Activated CD4-positive, alpha-beta T cell treated with anti-CD3 and anti-CD28 coated beads, Interleukin-2, amount 50 U/mL, for 16 hours (primary cell): ENCODE measurements around the gene CPXM2.

Source experiments
- DNase-seq: peaks from one replicate; pipeline ENCODE4 v3.0.0-alpha.2; 2020

Gene CPXM2

GRCh38 chr10:123726836-123727235 is 164.8 kb downstream of the CPXM2 start:
- DNase-seq, result no peak

- DNase-seq, result no peak
Measured at GRCh38 chr10:123726381-123726780, 165.2 kb downstream of the CPXM2 start.

GRCh38 chr10:123724747-123725146 is 166.9 kb downstream of the CPXM2 start:
- no peak for DNase-seq

DNA sequence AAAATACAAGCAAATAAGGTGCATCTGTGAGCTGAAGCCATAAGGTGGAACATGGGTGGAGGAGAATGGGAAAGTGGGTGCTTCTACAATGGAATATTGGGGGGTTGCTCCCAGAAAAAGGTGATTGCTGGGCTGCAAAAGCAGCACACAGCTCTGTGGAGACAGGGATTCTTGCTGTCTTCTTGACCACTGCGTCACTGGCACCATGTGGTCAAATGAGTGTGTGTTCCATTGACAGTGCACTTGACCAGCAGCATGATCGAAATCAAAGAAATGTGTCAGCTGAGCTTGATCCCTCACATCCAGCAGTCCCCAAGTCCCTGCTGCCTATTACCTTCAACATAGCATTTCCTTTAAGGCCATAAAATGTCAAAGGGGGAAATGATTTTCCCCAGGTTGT is 169.3 kb downstream of the CPXM2 start:
- no peak for DNase-seq

GRCh38 chr10:123721441-123722049 is 170.1 kb downstream of the CPXM2 start:
- DNase-seq, result no peak

GRCh38 chr10:123720536-123720935 is 171.1 kb downstream of the CPXM2 start:
- DNase-seq, result no peak

DNA sequence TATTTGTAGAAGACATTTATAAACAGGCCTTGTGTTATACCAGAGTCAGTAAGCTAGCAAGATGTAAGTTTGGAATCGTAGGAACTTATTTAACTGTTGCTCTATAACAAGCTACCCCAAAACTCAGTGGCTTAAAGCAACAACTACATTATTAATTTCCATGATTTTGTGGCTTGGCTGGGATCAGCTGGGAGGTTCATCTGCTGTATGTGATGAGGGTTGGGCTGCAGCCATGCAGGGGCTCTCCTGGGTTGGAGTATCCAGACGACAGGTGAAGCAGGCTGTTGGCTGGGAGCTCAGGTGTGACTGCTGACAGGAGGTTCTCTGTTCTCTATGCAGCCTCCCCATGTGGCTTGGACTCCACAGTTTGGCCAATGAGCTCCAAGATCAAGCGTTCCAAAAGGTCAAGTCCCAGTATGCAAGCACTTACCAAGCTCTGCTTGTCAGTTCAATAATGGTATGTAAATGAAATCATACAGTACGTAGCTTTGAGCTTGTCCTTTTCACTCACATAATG is 173.0 kb downstream of the CPXM2 start:
- no peak for DNase-seq

DNA sequence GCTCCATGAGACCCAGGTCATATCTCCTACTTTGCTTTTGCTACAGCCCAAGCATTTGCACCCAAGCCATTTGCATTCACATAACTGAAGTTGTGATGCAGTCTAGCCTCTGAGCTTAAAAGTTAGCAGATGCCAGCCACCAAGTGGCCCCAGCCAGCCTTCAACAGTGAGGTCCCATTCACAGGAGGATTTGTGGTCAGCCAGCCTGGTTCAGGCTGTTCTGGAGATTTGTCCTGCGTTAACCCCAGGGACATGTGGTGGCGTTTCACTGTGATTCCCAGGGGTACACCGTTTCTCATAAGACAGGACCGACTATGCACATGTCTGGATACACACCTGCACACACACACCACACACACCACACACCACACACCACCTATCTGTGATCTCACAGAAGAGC is 174.3 kb downstream of the CPXM2 start:
- no peak for DNase-seq

GRCh38 chr10:123715546-123715945 is 176.1 kb downstream of the CPXM2 start:
- DNase-seq, result no peak

- no peak for DNase-seq
Measured at GRCh38 chr10:123706236-123706635, 185.4 kb downstream of the CPXM2 start.

DNA sequence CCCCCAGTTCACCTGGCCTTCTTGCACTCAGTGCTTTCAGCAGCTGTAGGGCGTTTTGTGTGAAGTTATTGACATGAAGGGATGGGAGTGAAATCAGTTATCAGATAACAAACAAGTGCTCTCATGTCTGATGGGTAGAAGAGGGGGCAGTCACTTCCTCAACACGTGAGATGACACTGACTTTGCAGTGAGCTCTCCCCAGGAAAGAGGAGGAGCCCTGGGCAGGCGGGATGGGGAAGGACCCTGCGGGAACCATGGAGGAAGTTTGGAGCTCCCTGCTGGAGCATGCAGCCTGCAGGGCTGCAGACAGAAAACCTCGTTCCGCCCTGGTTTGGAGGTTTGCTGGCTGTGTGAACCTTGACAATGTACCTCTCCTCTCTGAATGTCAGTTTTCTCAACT is 186.8 kb downstream of the CPXM2 start:
- no peak for DNase-seq

DNA sequence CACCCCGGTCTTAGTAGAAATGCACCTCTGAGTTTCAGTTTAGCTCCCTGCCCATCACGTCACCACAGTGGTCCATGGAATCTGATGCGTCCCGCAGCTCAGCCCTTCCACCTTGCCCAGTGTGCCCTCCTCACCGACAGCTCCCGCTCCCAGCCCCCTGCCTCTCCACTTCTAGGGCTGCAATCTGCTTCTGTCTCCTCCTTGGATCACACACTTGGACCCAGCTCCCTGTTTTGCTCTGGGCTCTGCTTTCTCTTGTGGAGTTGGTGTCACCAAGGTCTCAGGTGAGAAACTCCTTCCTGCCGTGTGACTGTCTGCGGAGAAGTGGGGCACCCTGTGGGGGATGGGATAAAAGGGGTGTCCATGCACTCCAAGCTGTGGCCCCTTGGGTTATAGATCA is 187.5 kb downstream of the CPXM2 start:
- DNase-seq, result no peak

GRCh38 chr10:123703195-123703790 is 188.3 kb downstream of the CPXM2 start:
- DNase-seq, result no peak
